Hepatocyte (in vitro differentiated cells): ENCODE measurements around the gene STXBP1.

Experiments
- EZH2 ChIP-seq: fragments of 200-600 bp; sonication (generic); IDR thresholded peaks from 2 replicates; pipeline ENCODE4 v1.6.1; 2016; ENCODE audit warnings: antibody characterized with exemption, mild to moderate bottlenecking, borderline replicate concordance
- EZH2phosphoT487 ChIP-seq: fragments of 200-600 bp; sonication (generic); IDR thresholded peaks from one replicate; pipeline ENCODE4 v1.6.1; 2018; ENCODE audit warnings: antibody characterized with exemption, mild to moderate bottlenecking, low read depth, moderate library complexity; ENCODE audit not compliant: unreplicated experiment, severe bottlenecking
- TF ChIP-seq, protein P1 (sequence below): fragments of 200-600 bp; sonication (generic); IDR thresholded peaks from 2 replicates; pipeline ENCODE4 v1.5.1; 2016; ENCODE audit warnings: antibody characterized with exemption, mild to moderate bottlenecking; ENCODE audit not compliant: poor library complexity

- TF ChIP-seq, protein P1, sequence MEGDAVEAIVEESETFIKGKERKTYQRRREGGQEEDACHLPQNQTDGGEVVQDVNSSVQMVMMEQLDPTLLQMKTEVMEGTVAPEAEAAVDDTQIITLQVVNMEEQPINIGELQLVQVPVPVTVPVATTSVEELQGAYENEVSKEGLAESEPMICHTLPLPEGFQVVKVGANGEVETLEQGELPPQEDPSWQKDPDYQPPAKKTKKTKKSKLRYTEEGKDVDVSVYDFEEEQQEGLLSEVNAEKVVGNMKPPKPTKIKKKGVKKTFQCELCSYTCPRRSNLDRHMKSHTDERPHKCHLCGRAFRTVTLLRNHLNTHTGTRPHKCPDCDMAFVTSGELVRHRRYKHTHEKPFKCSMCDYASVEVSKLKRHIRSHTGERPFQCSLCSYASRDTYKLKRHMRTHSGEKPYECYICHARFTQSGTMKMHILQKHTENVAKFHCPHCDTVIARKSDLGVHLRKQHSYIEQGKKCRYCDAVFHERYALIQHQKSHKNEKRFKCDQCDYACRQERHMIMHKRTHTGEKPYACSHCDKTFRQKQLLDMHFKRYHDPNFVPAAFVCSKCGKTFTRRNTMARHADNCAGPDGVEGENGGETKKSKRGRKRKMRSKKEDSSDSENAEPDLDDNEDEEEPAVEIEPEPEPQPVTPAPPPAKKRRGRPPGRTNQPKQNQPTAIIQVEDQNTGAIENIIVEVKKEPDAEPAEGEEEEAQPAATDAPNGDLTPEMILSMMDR = no peak
- TF ChIP-seq EZH2 (no peak), EZH2phosphoT487 (no peak)
These were observed 108.8 kb downstream of the STXBP1 start for GRCh38 chr9:127720865-127721227.
